ENCODE results near the gene RGL4. TPM values are rescaled to one million over a fixed set of nuclear protein-coding genes. Genes with fewer than 3 reads are reported as not detected.

Gene RGL4, protein sequence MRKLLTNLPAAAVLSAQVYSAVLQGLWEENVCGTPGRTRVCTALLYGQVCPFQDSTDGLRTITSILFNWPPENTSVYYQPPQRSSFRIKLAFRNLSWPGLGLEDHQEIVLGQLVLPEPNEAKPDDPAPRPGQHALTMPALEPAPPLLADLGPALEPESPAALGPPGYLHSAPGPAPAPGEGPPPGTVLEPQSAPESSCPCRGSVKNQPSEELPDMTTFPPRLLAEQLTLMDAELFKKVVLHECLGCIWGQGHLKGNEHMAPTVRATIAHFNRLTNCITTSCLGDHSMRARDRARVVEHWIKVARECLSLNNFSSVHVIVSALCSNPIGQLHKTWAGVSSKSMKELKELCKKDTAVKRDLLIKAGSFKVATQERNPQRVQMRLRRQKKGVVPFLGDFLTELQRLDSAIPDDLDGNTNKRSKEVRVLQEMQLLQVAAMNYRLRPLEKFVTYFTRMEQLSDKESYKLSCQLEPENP
- total RNA-seq (2014; rRNA removed; shearing (Covaris generic)) (not detected in 2 replicates), polyA plus RNA-seq (2016; fragmentation: Nextera tagmentation; extraction: Ambion mirVana) (0.07 and 0.16 TPM in 2 replicates)
- long read RNA-seq: 0 reads

DNA sequence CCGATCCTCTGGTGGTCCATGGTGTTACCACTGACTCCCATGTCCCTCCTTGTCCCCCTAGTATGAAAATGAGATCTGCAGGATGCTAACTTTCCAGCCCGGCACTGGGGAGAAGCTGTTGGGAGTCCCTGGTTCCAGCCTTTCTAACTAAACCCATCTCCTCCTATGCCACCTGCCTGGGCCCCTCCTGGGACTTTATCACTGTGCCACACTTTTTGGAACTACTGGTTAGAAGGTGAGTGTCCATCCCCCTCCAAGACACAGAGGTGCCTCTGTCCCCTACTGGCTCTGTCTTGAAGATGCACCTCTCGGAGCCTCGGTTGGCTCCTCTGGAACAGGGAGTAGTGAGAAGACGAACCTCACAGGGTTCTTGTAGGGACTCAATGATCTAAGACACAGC, at the start of gene RGL4:
Gene RGL4 (plus strand): TSS at position 301 of the 400 bp plus-strand sequence. CDS start 1,018 bp downstream, outside the sequence.
- no peaks in the 10 kb centered on the region for H3K9me3 Mint-ChIP-seq
- Histone ChIP-seq H3K27ac (ENCODE audit: low read depth) (no peak within 1 kb of the TSS), H4K20me1 (replicated peaks; ENCODE audit: insufficient read depth) (peaks cover 3% of the 10 kb centered on the region), H3F3A (replicated peaks; ENCODE audit: low read depth) (no peaks in the 10 kb centered on the region), H3K4me2 (no peak within 1 kb of the TSS), H3K36me3 (ENCODE audit: insufficient read depth) (peaks cover 11% of the 10 kb centered on the region; the same call in 1 of the 2 replicates), H2AFZ (no peak within 1 kb of the TSS), H3K9me2 (ENCODE audit: insufficient read depth) (no peaks in the 10 kb centered on the region), H3K79me2 (replicated peaks; ENCODE audit: insufficient read depth) (no peaks in the 10 kb centered on the region), H3K27me3 (ENCODE audit: insufficient read depth) (no peaks in the 10 kb centered on the region), H3K4me1 (ENCODE audit: insufficient read depth) (no peaks in the 10 kb centered on the region), H3K4me3 (no peak within 1 kb of the TSS)
- no peaks in the 10 kb centered on the region for H3K4me1 Mint-ChIP-seq
- H3K27me3 Mint-ChIP-seq (ENCODE audit: insufficient read depth, low read depth, poor library complexity): peaks cover 10% of the 10 kb centered on the region
- ATAC-seq (no peak), DNase-seq (ENCODE audit: low spot score) (no peak)
- 0 out of 2 replicates have a peak within 1 kb of the TSS, but pooled peaks have one; percentile 13 for H3K27ac Mint-ChIP-seq
- TF ChIP-seq, protein P1, sequence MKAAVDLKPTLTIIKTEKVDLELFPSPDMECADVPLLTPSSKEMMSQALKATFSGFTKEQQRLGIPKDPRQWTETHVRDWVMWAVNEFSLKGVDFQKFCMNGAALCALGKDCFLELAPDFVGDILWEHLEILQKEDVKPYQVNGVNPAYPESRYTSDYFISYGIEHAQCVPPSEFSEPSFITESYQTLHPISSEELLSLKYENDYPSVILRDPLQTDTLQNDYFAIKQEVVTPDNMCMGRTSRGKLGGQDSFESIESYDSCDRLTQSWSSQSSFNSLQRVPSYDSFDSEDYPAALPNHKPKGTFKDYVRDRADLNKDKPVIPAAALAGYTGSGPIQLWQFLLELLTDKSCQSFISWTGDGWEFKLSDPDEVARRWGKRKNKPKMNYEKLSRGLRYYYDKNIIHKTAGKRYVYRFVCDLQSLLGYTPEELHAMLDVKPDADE (IDR thresholded peaks at IDR 0.05): no peak
- TF ChIP-seq, protein P2, sequence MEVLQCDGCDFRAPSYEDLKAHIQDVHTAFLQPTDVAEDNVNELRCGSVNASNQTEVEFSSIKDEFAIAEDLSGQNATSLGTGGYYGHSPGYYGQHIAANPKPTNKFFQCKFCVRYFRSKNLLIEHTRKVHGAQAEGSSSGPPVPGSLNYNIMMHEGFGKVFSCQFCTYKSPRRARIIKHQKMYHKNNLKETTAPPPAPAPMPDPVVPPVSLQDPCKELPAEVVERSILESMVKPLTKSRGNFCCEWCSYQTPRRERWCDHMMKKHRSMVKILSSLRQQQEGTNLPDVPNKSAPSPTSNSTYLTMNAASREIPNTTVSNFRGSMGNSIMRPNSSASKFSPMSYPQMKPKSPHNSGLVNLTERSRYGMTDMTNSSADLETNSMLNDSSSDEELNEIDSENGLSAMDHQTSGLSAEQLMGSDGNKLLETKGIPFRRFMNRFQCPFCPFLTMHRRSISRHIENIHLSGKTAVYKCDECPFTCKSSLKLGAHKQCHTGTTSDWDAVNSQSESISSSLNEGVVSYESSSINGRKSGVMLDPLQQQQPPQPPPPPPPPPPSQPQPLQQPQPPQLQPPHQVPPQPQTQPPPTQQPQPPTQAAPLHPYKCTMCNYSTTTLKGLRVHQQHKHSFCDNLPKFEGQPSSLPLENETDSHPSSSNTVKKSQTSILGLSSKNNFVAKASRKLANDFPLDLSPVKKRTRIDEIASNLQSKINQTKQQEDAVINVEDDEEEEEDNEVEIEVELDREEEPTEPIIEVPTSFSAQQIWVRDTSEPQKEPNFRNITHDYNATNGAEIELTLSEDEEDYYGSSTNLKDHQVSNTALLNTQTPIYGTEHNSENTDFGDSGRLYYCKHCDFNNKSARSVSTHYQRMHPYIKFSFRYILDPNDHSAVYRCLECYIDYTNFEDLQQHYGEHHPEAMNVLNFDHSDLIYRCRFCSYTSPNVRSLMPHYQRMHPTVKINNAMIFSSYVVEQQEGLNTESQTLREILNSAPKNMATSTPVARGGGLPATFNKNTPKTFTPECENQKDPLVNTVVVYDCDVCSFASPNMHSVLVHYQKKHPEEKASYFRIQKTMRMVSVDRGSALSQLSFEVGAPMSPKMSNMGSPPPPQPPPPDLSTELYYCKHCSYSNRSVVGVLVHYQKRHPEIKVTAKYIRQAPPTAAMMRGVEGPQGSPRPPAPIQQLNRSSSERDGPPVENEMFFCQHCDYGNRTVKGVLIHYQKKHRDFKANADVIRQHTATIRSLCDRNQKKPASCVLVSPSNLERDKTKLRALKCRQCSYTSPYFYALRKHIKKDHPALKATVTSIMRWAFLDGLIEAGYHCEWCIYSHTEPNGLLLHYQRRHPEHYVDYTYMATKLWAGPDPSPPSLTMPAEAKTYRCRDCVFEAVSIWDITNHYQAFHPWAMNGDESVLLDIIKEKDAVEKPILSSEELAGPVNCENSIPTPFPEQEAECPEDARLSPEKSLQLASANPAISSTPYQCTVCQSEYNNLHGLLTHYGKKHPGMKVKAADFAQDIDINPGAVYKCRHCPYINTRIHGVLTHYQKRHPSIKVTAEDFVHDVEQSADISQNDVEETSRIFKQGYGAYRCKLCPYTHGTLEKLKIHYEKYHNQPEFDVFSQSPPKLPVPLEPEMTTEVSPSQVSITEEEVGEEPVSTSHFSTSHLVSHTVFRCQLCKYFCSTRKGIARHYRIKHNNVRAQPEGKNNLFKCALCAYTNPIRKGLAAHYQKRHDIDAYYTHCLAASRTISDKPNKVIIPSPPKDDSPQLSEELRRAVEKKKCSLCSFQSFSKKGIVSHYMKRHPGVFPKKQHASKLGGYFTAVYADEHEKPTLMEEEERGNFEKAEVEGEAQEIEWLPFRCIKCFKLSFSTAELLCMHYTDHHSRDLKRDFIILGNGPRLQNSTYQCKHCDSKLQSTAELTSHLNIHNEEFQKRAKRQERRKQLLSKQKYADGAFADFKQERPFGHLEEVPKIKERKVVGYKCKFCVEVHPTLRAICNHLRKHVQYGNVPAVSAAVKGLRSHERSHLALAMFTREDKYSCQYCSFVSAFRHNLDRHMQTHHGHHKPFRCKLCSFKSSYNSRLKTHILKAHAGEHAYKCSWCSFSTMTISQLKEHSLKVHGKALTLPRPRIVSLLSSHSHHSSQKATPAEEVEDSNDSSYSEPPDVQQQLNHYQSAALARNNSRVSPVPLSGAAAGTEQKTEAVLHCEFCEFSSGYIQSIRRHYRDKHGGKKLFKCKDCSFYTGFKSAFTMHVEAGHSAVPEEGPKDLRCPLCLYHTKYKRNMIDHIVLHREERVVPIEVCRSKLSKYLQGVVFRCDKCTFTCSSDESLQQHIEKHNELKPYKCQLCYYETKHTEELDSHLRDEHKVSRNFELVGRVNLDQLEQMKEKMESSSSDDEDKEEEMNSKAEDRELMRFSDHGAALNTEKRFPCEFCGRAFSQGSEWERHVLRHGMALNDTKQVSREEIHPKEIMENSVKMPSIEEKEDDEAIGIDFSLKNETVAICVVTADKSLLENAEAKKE (CRISPR knock-in tag; IDR thresholded peaks at IDR 0.05): no peak
- TF ChIP-seq ZNF114 (CRISPR knock-in tag; IDR thresholded peaks at IDR 0.05) (no peak), EZH2phosphoT487 (IDR thresholded peaks at IDR 0.05; ENCODE audit: unreplicated experiment) (no peak), POLR2AphosphoS5 (IDR thresholded peaks at IDR 0.05; ENCODE audit: low read depth) (no peak), NANOG (IDR thresholded peaks at IDR 0.05; ENCODE audit: borderline replicate concordance) (no peak), JUNB (IDR thresholded peaks at IDR 0.05; ENCODE audit: unreplicated experiment) (no peak), CREB1 (CRISPR knock-in tag; IDR thresholded peaks at IDR 0.05; ENCODE audit: low read depth) (no peak), ZNF331 (CRISPR knock-in tag; IDR thresholded peaks at IDR 0.05; ENCODE audit: low read depth) (no peak), STAT1 (IDR thresholded peaks at IDR 0.05; ENCODE audit: unreplicated experiment) (no peak), EZH2 (IDR thresholded peaks at IDR 0.05; ENCODE audit: low read depth, unreplicated experiment) (no peak)
- TF ChIP-seq, protein P3, sequence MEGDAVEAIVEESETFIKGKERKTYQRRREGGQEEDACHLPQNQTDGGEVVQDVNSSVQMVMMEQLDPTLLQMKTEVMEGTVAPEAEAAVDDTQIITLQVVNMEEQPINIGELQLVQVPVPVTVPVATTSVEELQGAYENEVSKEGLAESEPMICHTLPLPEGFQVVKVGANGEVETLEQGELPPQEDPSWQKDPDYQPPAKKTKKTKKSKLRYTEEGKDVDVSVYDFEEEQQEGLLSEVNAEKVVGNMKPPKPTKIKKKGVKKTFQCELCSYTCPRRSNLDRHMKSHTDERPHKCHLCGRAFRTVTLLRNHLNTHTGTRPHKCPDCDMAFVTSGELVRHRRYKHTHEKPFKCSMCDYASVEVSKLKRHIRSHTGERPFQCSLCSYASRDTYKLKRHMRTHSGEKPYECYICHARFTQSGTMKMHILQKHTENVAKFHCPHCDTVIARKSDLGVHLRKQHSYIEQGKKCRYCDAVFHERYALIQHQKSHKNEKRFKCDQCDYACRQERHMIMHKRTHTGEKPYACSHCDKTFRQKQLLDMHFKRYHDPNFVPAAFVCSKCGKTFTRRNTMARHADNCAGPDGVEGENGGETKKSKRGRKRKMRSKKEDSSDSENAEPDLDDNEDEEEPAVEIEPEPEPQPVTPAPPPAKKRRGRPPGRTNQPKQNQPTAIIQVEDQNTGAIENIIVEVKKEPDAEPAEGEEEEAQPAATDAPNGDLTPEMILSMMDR (conservative IDR thresholded peaks at IDR 0.05; ENCODE audit: low read depth in 2 of 2): no peak
- TF ChIP-seq, protein P4, sequence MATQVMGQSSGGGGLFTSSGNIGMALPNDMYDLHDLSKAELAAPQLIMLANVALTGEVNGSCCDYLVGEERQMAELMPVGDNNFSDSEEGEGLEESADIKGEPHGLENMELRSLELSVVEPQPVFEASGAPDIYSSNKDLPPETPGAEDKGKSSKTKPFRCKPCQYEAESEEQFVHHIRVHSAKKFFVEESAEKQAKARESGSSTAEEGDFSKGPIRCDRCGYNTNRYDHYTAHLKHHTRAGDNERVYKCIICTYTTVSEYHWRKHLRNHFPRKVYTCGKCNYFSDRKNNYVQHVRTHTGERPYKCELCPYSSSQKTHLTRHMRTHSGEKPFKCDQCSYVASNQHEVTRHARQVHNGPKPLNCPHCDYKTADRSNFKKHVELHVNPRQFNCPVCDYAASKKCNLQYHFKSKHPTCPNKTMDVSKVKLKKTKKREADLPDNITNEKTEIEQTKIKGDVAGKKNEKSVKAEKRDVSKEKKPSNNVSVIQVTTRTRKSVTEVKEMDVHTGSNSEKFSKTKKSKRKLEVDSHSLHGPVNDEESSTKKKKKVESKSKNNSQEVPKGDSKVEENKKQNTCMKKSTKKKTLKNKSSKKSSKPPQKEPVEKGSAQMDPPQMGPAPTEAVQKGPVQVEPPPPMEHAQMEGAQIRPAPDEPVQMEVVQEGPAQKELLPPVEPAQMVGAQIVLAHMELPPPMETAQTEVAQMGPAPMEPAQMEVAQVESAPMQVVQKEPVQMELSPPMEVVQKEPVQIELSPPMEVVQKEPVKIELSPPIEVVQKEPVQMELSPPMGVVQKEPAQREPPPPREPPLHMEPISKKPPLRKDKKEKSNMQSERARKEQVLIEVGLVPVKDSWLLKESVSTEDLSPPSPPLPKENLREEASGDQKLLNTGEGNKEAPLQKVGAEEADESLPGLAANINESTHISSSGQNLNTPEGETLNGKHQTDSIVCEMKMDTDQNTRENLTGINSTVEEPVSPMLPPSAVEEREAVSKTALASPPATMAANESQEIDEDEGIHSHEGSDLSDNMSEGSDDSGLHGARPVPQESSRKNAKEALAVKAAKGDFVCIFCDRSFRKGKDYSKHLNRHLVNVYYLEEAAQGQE (IDR thresholded peaks at IDR 0.05; ENCODE audit: unreplicated experiment): no peak
- H3K36me3 Mint-ChIP-seq (ENCODE audit: low read depth): peaks cover 25% of the 10 kb centered on the region
- no peak within 1 kb of the TSS for H3K4me3 Mint-ChIP-seq

All from GM23338 (cell line).